Kidney capillary endothelial cell (primary cell): ENCODE data around the gene IGFL2.
"Not testable (repeated sequence)": the region's sequence is repeated elsewhere in the genome, so short reads cannot be mapped to it uniquely, and the experiment has no call there.

Experiments used
- DNase-seq: peaks from one replicate; pipeline ENCODE4 v3.0.0-alpha.2; 2018; ENCODE audit warnings: low spot score

IGFL2 gene

GRCh38 chr19:46147791-46148288 is at the start of gene IGFL2:
IGFL2 (plus strand) TSS chr19:46148238; CDS start chr19:46148279, 41 bp downstream.
- no peak for DNase-seq

GRCh38 chr19:46100344-46100743 is 47.7 kb upstream of the IGFL2 start:
- DNase-seq = no peak

- no peak for DNase-seq
Observed at GRCh38 chr19:46101293-46101692, 46.7 kb upstream of the IGFL2 start.

GRCh38 chr19:46102333-46102732 is 45.7 kb upstream of the IGFL2 start:
- DNase-seq = not testable (repeated sequence)

GRCh38 chr19:46107371-46107770 is 40.7 kb upstream of the IGFL2 start:
- no peak for DNase-seq

GRCh38 chr19:46109876-46110275 is 38.2 kb upstream of the IGFL2 start:
- DNase-seq = no peak

- DNase-seq = no peak
Observed at GRCh38 chr19:46111376-46111775, 36.7 kb upstream of the IGFL2 start.

- DNase-seq = no peak
Observed at GRCh38 chr19:46112527-46112926, 35.5 kb upstream of the IGFL2 start.

- DNase-seq = no peak
Observed at GRCh38 chr19:46113726-46114125, 34.3 kb upstream of the IGFL2 start.

- DNase-seq = no peak
Observed at GRCh38 chr19:46115396-46116106, 32.5 kb upstream of the IGFL2 start.

GRCh38 chr19:46116121-46116520 is 31.9 kb upstream of the IGFL2 start:
- DNase-seq = no peak

- no peak for DNase-seq
Observed at GRCh38 chr19:46118136-46118535, 29.9 kb upstream of the IGFL2 start.

- no peak for DNase-seq
Observed at GRCh38 chr19:46124638-46125115, 23.4 kb upstream of the IGFL2 start, which contains the start of gene IGFL3. IGFL3 (minus strand) TSS chr19:46124688; CDS start chr19:46124649, 39 bp downstream.

- no peak for DNase-seq
Observed at GRCh38 chr19:46125447-46125846, 22.6 kb upstream of the IGFL2 start.

GRCh38 chr19:46126086-46126580 is 21.9 kb upstream of the IGFL2 start:
- DNase-seq = no peak

GRCh38 chr19:46131485-46132143 is 16.4 kb upstream of the IGFL2 start:
- DNase-seq = no peak

- no peak for DNase-seq
Observed at GRCh38 chr19:46132508-46133100, 15.4 kb upstream of the IGFL2 start.

- DNase-seq = peak; percentile 92
Observed at GRCh38 chr19:46133101-46133627, 14.9 kb upstream of the IGFL2 start.

- DNase-seq = peak; percentile 10
Observed at GRCh38 chr19:46133777-46134241, 14.2 kb upstream of the IGFL2 start.

GRCh38 chr19:46134527-46134926 is 13.5 kb upstream of the IGFL2 start:
- DNase-seq = no peak

- DNase-seq = no peak
Observed at GRCh38 chr19:46137915-46138473, 10.0 kb upstream of the IGFL2 start.

- DNase-seq = no peak
Observed at GRCh38 chr19:46141421-46141820, 6.6 kb upstream of the IGFL2 start.
